SU-DHL-6 (cell line): ENCODE measurements around the gene AKAP12.

ENCODE experiments used
- H2AFZ ChIP-seq: fragments of 200-600 bp; sonication (generic); 2 replicates; pipeline ENCODE4 v1.6.1; 2014; ENCODE audit warnings: low read depth, mild to moderate bottlenecking, moderate library complexity, mixed read lengths, antibody characterized with exemption, low read length; ENCODE audit not compliant: severe bottlenecking
- H3F3A ChIP-seq: fragments of 200-600 bp; shearing (Covaris generic); 2 replicates; pipeline ENCODE4 v1.6.0; 2016; ENCODE audit warnings: antibody characterized with exemption, mild to moderate bottlenecking; ENCODE audit not compliant: insufficient read depth
- H3K27ac ChIP-seq: fragments of 200-600 bp; sonication (generic); 2 replicates; pipeline ENCODE4 v1.5.1; 2016; ENCODE audit warnings: low read depth, mild to moderate bottlenecking, low read length, moderate library complexity, mixed read lengths
- H3K27me3 ChIP-seq: fragments of 200-600 bp; sonication (generic), shearing (Covaris generic); 2 replicates; pipeline ENCODE4 v1.6.0; 2014; ENCODE audit warnings: mild to moderate bottlenecking, low read length
- H3K36me3 ChIP-seq: fragments of 200-600 bp; sonication (generic); 2 replicates; pipeline ENCODE4 v1.6.1; 2014; ENCODE audit warnings: mild to moderate bottlenecking, low read length, mixed read lengths
- H3K4me2 ChIP-seq: fragments of 300-600, 200-600 bp; shearing (Covaris generic), sonication (generic); 2 replicates; pipeline ENCODE4 v1.6.0; 2014; ENCODE audit warnings: low read length, low read depth, mild to moderate bottlenecking; ENCODE audit not compliant: poor library complexity, severe bottlenecking
- H3K4me3 ChIP-seq: fragments of 200-600 bp; sonication (generic); 2 replicates; pipeline ENCODE4 v1.5.1; 2014; ENCODE audit warnings: antibody characterized with exemption, low read length, mild to moderate bottlenecking, mixed read lengths; ENCODE audit not compliant: insufficient read depth, poor library complexity, severe bottlenecking
- H3K79me2 ChIP-seq: fragments of 200-600 bp; sonication (generic); 2 replicates; pipeline ENCODE4 v1.6.1; 2014; ENCODE audit warnings: mild to moderate bottlenecking, low read length, moderate library complexity; ENCODE audit not compliant: insufficient read depth
- H3K9ac ChIP-seq: fragments of 200-600 bp; sonication (generic); 2 replicates; pipeline ENCODE4 v1.7.0; 2014; ENCODE audit warnings: mild to moderate bottlenecking, low read length
- H3K9me2 ChIP-seq: fragments of 200-600 bp; sonication (generic); replicated peaks from 2 replicates; pipeline ENCODE4 v1.6.1; 2014; ENCODE audit warnings: low read length; ENCODE audit not compliant: insufficient read depth
- H3K9me3 ChIP-seq: fragments of 200-600 bp; sonication (generic); 2 replicates; pipeline ENCODE4 v1.6.1; 2014; ENCODE audit warnings: low read length, mixed read lengths; ENCODE audit not compliant: insufficient read depth
- H4K20me1 ChIP-seq: fragments of 200-600 bp; sonication (generic); 2 replicates; pipeline ENCODE4 v1.6.1; 2014; ENCODE audit warnings: low read depth, mild to moderate bottlenecking, antibody characterized with exemption, low read length, moderate library complexity, mixed read lengths
- CTCF ChIP-seq: fragments of 200-600 bp; sonication (generic); IDR thresholded peaks from one replicate; pipeline ENCODE4 v1.5.1; 2017; ENCODE audit warnings: antibody characterized with exemption, mild to moderate bottlenecking, low read length, moderate library complexity; ENCODE audit not compliant: insufficient read depth, poor library complexity, severe bottlenecking
- EZH2phosphoT487 ChIP-seq: fragments of 200-600 bp; sonication (generic), shearing (Covaris generic); conservative IDR thresholded peaks from 2 replicates; pipeline ENCODE4 v1.6.1; 2018; ENCODE audit warnings: mild to moderate bottlenecking, antibody characterized with exemption, low read length, moderate library complexity, mixed read lengths

The AKAP12 gene

GRCh38 chr6:151242420-151242861 is 2.7 kb downstream of the AKAP12 start:
- Histone ChIP-seq H4K20me1 (no peaks in the 10 kb centered on the region), H2AFZ (no peak overlapping the region), H3F3A (no peaks in the 10 kb centered on the region), H3K27me3 (no peaks in the 10 kb centered on the region), H3K27ac (no peak overlapping the region), H3K9me3 (no peaks in the 10 kb centered on the region), H3K4me3 (no peak overlapping the region), H3K4me2 (no peak overlapping the region), H3K9ac (no peak overlapping the region), H3K36me3 (no peaks in the 10 kb centered on the region), H3K79me2 (no peaks in the 10 kb centered on the region), H3K9me2 (no peaks in the 10 kb centered on the region)
- TF ChIP-seq CTCF (no peak), EZH2phosphoT487 (no peak)

- Histone ChIP-seq H3F3A (no peaks in the 10 kb centered on the region), H3K9ac (no peak overlapping the region), H3K4me2 (no peak overlapping the region), H2AFZ (no peak overlapping the region), H3K79me2 (no peaks in the 10 kb centered on the region), H4K20me1 (no peaks in the 10 kb centered on the region), H3K36me3 (no peaks in the 10 kb centered on the region), H3K27ac (no peak overlapping the region), H3K9me2 (no peaks in the 10 kb centered on the region), H3K4me3 (no peak overlapping the region), H3K27me3 (no peaks in the 10 kb centered on the region), H3K9me3 (no peaks in the 10 kb centered on the region)
- TF ChIP-seq EZH2phosphoT487 (no peak), CTCF (no peak)
These were observed 3.7 kb downstream of the AKAP12 start for GRCh38 chr6:151243481-151243880.

- Histone ChIP-seq H3K9me3 (no peaks in the 10 kb centered on the region), H3K9ac (no peak overlapping the region), H2AFZ (no peak overlapping the region), H3K79me2 (no peaks in the 10 kb centered on the region), H3K4me2 (no peak overlapping the region), H3K27ac (no peak overlapping the region), H3K9me2 (no peaks in the 10 kb centered on the region), H4K20me1 (no peaks in the 10 kb centered on the region), H3K36me3 (no peaks in the 10 kb centered on the region), H3K27me3 (no peaks in the 10 kb centered on the region), H3K4me3 (no peak overlapping the region), H3F3A (no peaks in the 10 kb centered on the region)
- no peak for TF ChIP-seq EZH2phosphoT487
- TF ChIP-seq CTCF = no peak
These were observed 7.7 kb downstream of the AKAP12 start for GRCh38 chr6:151247490-151247889.
